GM21528 (cell line): ENCODE results near the gene RPA1.
"Not testable (repeated sequence)": the region's sequence is repeated elsewhere in the genome, so short reads cannot be mapped to it uniquely, and the experiment has no call there.

ENCODE experiments used
- ATAC-seq: cut with Tn5 transposase; IDR thresholded peaks from one replicate; pipeline ENCODE4 v1.9.1; 2021; ENCODE audit warnings: mild to moderate bottlenecking, moderate library complexity; ENCODE audit not compliant: unreplicated experiment, low FRiP score

Gene RPA1

GRCh38 chr17:1872976-1873375 lies 43.2 kb downstream of the RPA1 start:
- ATAC-seq, result no peak

DNA sequence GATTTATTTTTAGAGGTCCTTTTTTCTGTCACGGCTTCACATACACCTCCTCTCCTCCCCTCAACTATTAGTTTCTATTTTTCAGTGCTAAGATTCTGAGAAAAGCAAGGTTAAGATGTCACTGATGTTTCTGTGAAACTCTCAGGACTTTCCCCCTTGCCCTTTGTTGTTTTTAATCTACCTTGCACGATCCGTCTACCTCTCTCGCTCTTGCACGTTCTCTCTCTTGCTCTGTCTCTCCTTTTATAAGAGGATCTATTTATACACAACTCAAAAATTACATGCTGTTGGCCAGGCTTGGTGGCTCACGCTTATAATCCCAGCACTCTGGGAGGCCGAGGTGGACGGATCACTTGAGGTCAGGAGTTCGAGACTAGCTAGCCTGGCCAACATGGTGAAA lies 43.6 kb downstream of the RPA1 start:
- no peak for ATAC-seq

- ATAC-seq, result no peak
These were observed 45.8 kb downstream of the RPA1 start for GRCh38 chr17:1875597-1875996.

- ATAC-seq, result no peak
These were observed 48.8 kb downstream of the RPA1 start for GRCh38 chr17:1878419-1879121.

- ATAC-seq, result no peak
These were observed 51.2 kb downstream of the RPA1 start for GRCh38 chr17:1880851-1881630.

- ATAC-seq, result no peak
These were observed 53.0 kb downstream of the RPA1 start for GRCh38 chr17:1882836-1883235.

DNA sequence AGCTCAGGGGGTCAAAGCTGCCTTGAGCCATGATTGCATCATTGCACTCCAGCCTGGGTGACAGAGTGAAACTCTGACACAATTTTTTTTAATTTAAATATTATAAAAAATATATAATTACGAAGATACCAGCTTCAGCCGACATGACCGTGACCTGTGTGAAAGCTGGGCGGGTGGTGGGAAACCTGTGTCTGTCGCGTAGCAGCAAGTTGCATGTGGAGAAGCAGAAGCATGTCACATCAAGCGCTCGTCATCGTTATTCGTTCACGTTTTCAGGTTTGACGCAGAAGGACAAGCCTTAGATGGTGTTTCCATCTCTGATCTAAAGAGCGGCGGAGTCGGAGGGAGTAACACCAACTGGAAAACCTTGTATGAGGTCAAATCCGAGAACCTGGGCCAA lies 53.7 kb downstream of the RPA1 start:
- ATAC-seq, result no peak

DNA sequence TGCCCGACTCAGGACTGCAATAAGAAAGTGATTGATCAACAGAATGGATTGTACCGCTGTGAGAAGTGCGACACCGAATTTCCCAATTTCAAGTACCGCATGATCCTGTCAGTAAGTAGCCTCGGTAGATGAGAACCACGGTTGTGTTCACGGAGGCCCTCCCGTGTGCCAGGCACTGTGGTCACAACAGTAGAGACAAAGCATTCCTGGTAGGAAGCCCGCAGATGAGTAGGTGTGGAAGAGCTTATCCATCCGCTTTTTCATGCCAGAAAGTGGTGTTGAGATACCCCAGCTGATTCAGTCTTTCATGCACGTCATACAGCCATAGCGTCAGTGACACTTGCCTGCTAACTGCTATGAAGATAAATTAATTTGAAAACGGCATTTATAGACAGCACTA lies 58.9 kb downstream of the RPA1 start:
- no peak for ATAC-seq

DNA sequence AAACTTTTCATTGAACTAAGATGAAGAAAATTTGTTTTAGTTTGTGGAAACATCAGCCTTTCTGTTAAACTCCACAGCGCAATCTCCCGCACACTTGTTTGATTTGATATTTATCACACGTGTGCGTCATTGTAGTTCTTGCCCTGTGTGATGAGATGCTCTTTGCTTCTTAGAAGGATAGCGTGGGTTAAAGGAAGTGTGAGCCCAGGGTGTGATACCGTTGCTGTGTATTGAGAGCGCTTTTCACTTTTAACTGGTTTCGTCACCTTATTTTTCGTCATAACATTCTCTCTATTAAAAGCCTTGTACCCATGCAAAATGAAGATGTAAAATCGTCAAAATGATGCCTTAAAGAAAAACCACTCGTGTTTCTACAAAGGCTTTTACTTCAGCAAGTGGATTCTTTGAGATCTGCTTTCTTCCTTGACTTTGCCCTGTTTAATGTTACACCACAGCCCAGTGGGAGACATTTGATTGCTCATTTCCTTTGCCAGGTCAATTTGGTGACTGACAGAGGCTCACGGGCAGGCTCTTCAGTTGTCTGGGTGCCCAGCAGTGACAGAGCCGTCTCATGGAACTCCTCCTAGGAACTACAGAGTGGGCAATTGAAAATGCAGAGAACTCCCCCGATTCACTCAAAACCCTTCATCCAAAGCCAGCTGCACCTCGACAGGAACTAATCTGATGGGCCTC lies 61.1 kb downstream of the RPA1 start:
- no peak for ATAC-seq

GRCh38 chr17:1894753-1895339 lies 65.0 kb downstream of the RPA1 start:
- ATAC-seq, result no peak

- not testable (repeated sequence) for ATAC-seq
These were observed 65.7 kb downstream of the RPA1 start for GRCh38 chr17:1895479-1895878.

DNA sequence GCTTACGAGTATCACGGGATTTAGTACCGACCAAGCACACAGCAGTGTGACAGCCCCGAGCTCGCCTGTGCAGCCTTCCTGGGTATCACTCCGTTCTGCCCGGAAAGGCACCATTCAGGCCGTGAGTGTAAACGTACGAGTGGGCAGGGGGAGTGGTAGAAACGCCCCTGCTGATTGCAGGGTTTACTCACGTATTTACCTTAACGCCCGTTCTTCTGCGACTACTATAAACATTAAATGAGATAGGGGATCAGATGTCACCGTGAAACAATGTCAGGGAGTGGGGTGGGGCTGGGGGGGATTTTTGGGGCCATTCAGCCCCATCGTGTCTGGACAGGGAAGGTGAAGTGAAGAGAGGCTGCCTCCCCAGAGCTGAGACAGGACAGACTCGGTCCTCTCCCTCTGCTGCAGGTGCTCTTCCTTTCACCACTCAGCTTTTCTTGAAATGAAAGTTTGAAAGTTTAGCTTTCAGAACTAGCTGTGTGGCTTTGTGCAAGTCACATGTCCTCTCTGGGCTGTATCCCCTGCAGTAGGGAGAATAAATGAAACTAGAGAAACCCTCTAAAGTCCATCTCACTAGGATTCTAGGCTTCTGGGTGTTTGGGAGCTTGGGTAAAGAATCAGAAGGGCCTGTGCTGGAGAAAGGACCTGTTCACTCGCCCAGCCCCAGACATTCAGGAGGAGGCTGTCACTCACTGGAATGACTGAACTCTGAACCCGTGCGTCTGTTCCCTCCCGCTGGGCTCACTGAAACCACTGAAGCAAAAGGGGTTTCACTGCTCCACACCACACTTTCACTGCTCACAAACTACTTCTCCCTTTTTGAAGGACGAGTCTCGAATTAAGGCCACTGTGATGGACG lies 66.7 kb downstream of the RPA1 start:
- ATAC-seq, result no peak

GRCh38 chr17:1897105-1897656 lies 67.4 kb downstream of the RPA1 start:
- ATAC-seq, result no peak

GRCh38 chr17:1898332-1898731 lies 68.5 kb downstream of the RPA1 start:
- no peak for ATAC-seq

- no peak for ATAC-seq
These were observed 69.1 kb downstream of the RPA1 start for GRCh38 chr17:1898872-1899271.

GRCh38 chr17:1899403-1900000 lies 69.7 kb downstream of the RPA1 start:
- ATAC-seq, result no peak

DNA sequence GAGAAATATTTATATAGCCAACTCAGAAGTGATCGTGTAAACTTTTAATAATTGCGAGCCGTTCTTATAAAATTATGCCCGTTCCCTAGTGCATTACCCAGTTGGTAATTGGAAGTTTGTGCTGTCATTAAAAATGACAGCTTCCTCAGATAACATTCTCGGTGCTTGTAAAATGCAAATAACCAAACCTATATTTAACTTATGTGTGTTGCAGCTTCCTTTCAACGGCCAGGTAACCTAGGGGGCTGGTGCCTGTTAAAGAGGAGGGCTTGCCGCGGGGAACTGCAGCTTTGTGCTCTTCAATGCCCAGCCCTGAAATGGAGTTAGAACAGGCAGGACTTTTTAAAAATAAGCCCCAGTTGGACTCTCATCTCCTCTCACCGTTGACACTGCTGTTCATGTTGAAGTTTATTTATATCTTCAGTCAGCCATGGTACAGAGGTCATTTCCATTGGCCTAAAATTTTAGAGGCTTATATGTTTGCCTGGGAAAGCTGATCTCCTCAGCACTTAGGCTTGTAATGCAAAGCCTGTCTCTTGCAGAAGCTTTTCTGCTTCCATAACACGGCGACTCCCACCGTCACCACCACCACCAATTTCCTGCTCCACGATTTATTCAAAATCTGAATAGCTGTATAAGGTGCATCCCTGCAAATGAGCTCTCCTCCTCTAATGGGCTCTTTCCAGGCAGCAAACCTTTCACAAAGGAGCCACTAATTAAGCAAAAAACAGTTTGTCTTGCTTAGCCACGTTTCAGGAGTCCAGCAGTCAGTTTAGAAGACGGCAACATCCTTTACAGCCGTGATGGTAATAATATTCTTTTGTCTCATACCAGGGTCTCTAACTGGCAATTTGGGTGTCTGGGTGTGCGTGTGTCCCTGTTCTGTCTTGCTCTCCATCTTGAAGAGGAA lies 74.7 kb downstream of the RPA1 start:
- no peak for ATAC-seq

- ATAC-seq, result no peak
These were observed 75.5 kb downstream of the RPA1 start for GRCh38 chr17:1905190-1905913.
